ENCODE measurements around the gene PIK3R2. TPM values are rescaled to one million over a fixed set of nuclear protein-coding genes. Genes with fewer than 3 reads are reported as not detected.

Gene PIK3R2
- total RNA-seq, 1 donor from 2014 or later, result 36.4 TPM

GRCh38 chr19:18176367-18177310 is 23.7 kb downstream of the PIK3R2 start:
- no peak for TF ChIP-seq CTCF (IDR thresholded peaks at IDR 0.05; ENCODE audit: partially characterized antibody, unreplicated experiment)
- H3K4me3 Mint-ChIP-seq (ENCODE audit: unreplicated experiment), result no peak overlapping the region
- no peaks in the 10 kb centered on the region for H3K9me3 Mint-ChIP-seq (ENCODE audit: unreplicated experiment)
- H3K4me1 Mint-ChIP-seq (ENCODE audit: low read depth, unreplicated experiment), result no peaks in the 10 kb centered on the region
- H3K27me3 Mint-ChIP-seq (ENCODE audit: unreplicated experiment), result peaks cover 3% of the 10 kb centered on the region
- DNase-seq, result no peak
- H3K27ac Mint-ChIP-seq (ENCODE audit: unreplicated experiment), result no peak overlapping the region
- H3K36me3 Mint-ChIP-seq (ENCODE audit: unreplicated experiment), result no peaks in the 10 kb centered on the region

- no peak for DNase-seq
- Mint-ChIP-seq H3K27me3 (ENCODE audit: unreplicated experiment) (peaks cover 2% of the 10 kb centered on the region), H3K36me3 (ENCODE audit: unreplicated experiment) (no peaks in the 10 kb centered on the region), H3K9me3 (ENCODE audit: unreplicated experiment) (no peaks in the 10 kb centered on the region), H3K27ac (ENCODE audit: unreplicated experiment) (no peak overlapping the region), H3K4me3 (ENCODE audit: unreplicated experiment) (no peak overlapping the region), H3K4me1 (ENCODE audit: low read depth, unreplicated experiment) (no peaks in the 10 kb centered on the region)
- TF ChIP-seq CTCF (IDR thresholded peaks at IDR 0.05; ENCODE audit: partially characterized antibody, unreplicated experiment), result no peak
These were observed 27.0 kb downstream of the PIK3R2 start for GRCh38 chr19:18179957-18180356.

GRCh38 chr19:18183529-18183928 is 30.6 kb downstream of the PIK3R2 start:
- H3K36me3 Mint-ChIP-seq (ENCODE audit: unreplicated experiment), result no peaks in the 10 kb centered on the region
- no peaks in the 10 kb centered on the region for H3K27me3 Mint-ChIP-seq (ENCODE audit: unreplicated experiment)
- no peak for TF ChIP-seq CTCF (IDR thresholded peaks at IDR 0.05; ENCODE audit: partially characterized antibody, unreplicated experiment)
- no peak overlapping the region for H3K27ac Mint-ChIP-seq (ENCODE audit: unreplicated experiment)
- H3K4me1 Mint-ChIP-seq (ENCODE audit: low read depth, unreplicated experiment), result no peaks in the 10 kb centered on the region
- H3K4me3 Mint-ChIP-seq (ENCODE audit: unreplicated experiment), result no peak overlapping the region
- no peaks in the 10 kb centered on the region for H3K9me3 Mint-ChIP-seq (ENCODE audit: unreplicated experiment)
- DNase-seq, result no peak

GRCh38 chr19:18185538-18185937 is 32.6 kb downstream of the PIK3R2 start:
- no peaks in the 10 kb centered on the region for H3K4me1 Mint-ChIP-seq (ENCODE audit: low read depth, unreplicated experiment)
- H3K27me3 Mint-ChIP-seq (ENCODE audit: unreplicated experiment), result no peaks in the 10 kb centered on the region
- H3K4me3 Mint-ChIP-seq (ENCODE audit: unreplicated experiment), result no peak overlapping the region
- no peak for DNase-seq
- H3K27ac Mint-ChIP-seq (ENCODE audit: unreplicated experiment), result no peak overlapping the region
- TF ChIP-seq CTCF (IDR thresholded peaks at IDR 0.05; ENCODE audit: partially characterized antibody, unreplicated experiment), result no peak
- no peaks in the 10 kb centered on the region for H3K36me3 Mint-ChIP-seq (ENCODE audit: unreplicated experiment)
- peaks cover 2% of the 10 kb centered on the region for H3K9me3 Mint-ChIP-seq (ENCODE audit: unreplicated experiment)

- TF ChIP-seq CTCF (IDR thresholded peaks at IDR 0.05; ENCODE audit: partially characterized antibody, unreplicated experiment), result no peak
- no peak overlapping the region for H3K4me3 Mint-ChIP-seq (ENCODE audit: unreplicated experiment)
- H3K27me3 Mint-ChIP-seq (ENCODE audit: unreplicated experiment), result peaks cover 6% of the 10 kb centered on the region
- peaks cover 9% of the 10 kb centered on the region for H3K4me1 Mint-ChIP-seq (ENCODE audit: low read depth, unreplicated experiment)
- H3K36me3 Mint-ChIP-seq (ENCODE audit: unreplicated experiment), result no peaks in the 10 kb centered on the region
- H3K27ac Mint-ChIP-seq (ENCODE audit: unreplicated experiment), result no peak overlapping the region
- DNase-seq, result no peak
- peaks cover 10% of the 10 kb centered on the region for H3K9me3 Mint-ChIP-seq (ENCODE audit: unreplicated experiment)
These were observed 37.3 kb downstream of the PIK3R2 start for GRCh38 chr19:18190278-18190677.

Measured in glutamatergic neuron (in vitro differentiated cells).